RWPE2 (cell line): ENCODE data around the gene LRRN2.

Experiments used
- ATAC-seq: fragments of 200-7000 bp; cut with Tn5 transposase; 3 replicates; pipeline ENCODE4 v1.9.1; 2021; ENCODE audit warnings: low read depth
- DNase-seq: peaks from one replicate; pipeline ENCODE4 v3.0.0-alpha.2; 2020; ENCODE audit warnings: low spot score
- H3K27ac ChIP-seq: fragments of 450-650 bp; 2 replicates; pipeline ENCODE4 v1.5.1; 2017; ENCODE audit warnings: mild to moderate bottlenecking; ENCODE audit not compliant: poor library complexity, severe bottlenecking
- H3K27me3 ChIP-seq: fragments of 250-450 bp; sonication (Bioruptor Pico); 2 replicates; pipeline ENCODE4 v1.5.1; 2021; ENCODE audit warnings: mild to moderate bottlenecking, moderate library complexity; ENCODE audit not compliant: insufficient read depth, poor library complexity, severe bottlenecking
- H3K36me3 ChIP-seq: fragments of 250-450 bp; sonication (Bioruptor Pico); 2 replicates; pipeline ENCODE4 v1.5.1; 2020; ENCODE audit warnings: low read depth, mild to moderate bottlenecking, moderate library complexity
- H3K4me1 ChIP-seq: fragments of 250-450 bp; sonication (Bioruptor Pico); 2 replicates; pipeline ENCODE4 v1.5.1; 2021; ENCODE audit warnings: mild to moderate bottlenecking, moderate library complexity; ENCODE audit not compliant: insufficient read depth, poor library complexity, severe bottlenecking
- H3K4me3 ChIP-seq: fragments of 250-450 bp; sonication (Bioruptor Pico); 2 replicates; pipeline ENCODE4 v1.5.1; 2021; ENCODE audit warnings: mild to moderate bottlenecking, moderate library complexity; ENCODE audit not compliant: severe bottlenecking
- H3K9me3 ChIP-seq: fragments of 250-450 bp; sonication (Bioruptor Pico); 2 replicates; pipeline ENCODE4 v1.5.1; 2021; ENCODE audit warnings: mild to moderate bottlenecking, moderate library complexity; ENCODE audit not compliant: severe bottlenecking
- CTCF ChIP-seq: fragments of 450-650 bp; IDR thresholded peaks from one replicate; pipeline ENCODE4 v1.5.1; 2017; ENCODE audit warnings: mild to moderate bottlenecking, moderate library complexity; ENCODE audit not compliant: poor library complexity, severe bottlenecking

The LRRN2 gene

GRCh38 chr1:204713541-204713940 lies 28.0 kb upstream of the LRRN2 start:
- Histone ChIP-seq H3K4me1 (peaks cover 5% of the 10 kb centered on the region), H3K27me3 (no peaks in the 10 kb centered on the region), H3K4me3 (no peak overlapping the region)

GRCh38 chr1:204712708-204713430 lies 27.3 kb upstream of the LRRN2 start:
- DNase-seq, result no peak
- no peak for TF ChIP-seq CTCF
- H3K4me1 ChIP-seq, result peaks cover 9% of the 10 kb centered on the region
- no peak overlapping the region for H3K4me3 ChIP-seq
- ATAC-seq, result no peak
- no peaks in the 10 kb centered on the region for H3K9me3 ChIP-seq
- no peaks in the 10 kb centered on the region for H3K27me3 ChIP-seq
- no peaks in the 10 kb centered on the region for H3K36me3 ChIP-seq
- no peak overlapping the region for H3K27ac ChIP-seq

More at GRCh38 chr1:204713541-204713940, 28.0 kb upstream of the LRRN2 start:
- TF ChIP-seq CTCF, result no peak
- H3K9me3 ChIP-seq, result no peaks in the 10 kb centered on the region
- no peak for DNase-seq
- no peaks in the 10 kb centered on the region for H3K36me3 ChIP-seq
- no peak overlapping the region for H3K27ac ChIP-seq
- ATAC-seq, result no peak

- H3K27me3 ChIP-seq, result no peaks in the 10 kb centered on the region
- DNase-seq (no peak), ATAC-seq (no peak)
- peaks cover 9% of the 10 kb centered on the region for H3K4me1 ChIP-seq
- no peak overlapping the region for H3K4me3 ChIP-seq
- H3K9me3 ChIP-seq, result no peaks in the 10 kb centered on the region
- no peak overlapping the region for H3K27ac ChIP-seq
- no peaks in the 10 kb centered on the region for H3K36me3 ChIP-seq
- TF ChIP-seq CTCF, result no peak
Measured at GRCh38 chr1:204711947-204712701, 26.6 kb upstream of the LRRN2 start.

- Histone ChIP-seq H3K27ac (no peak overlapping the region), H3K4me1 (peaks cover 9% of the 10 kb centered on the region), H3K4me3 (no peak overlapping the region), H3K9me3 (no peaks in the 10 kb centered on the region), H3K36me3 (no peaks in the 10 kb centered on the region), H3K27me3 (no peaks in the 10 kb centered on the region)
- no peak for TF ChIP-seq CTCF
- ATAC-seq, result no peak
- no peak for DNase-seq
Measured at GRCh38 chr1:204711103-204711946, 25.8 kb upstream of the LRRN2 start.
